GM21737 (cell line): ENCODE data around the gene ATXN7.

Source experiments
- ATAC-seq: cut with Tn5 transposase; IDR thresholded peaks from one replicate; pipeline ENCODE4 v1.9.1; 2021; ENCODE audit warnings: mild to moderate bottlenecking, moderate library complexity; ENCODE audit not compliant: unreplicated experiment

The ATXN7 gene

GRCh38 chr3:64009528-64009927 is 145.9 kb downstream of the ATXN7 start:
- ATAC-seq = no peak

GRCh38 chr3:64010199-64010598 is 146.5 kb downstream of the ATXN7 start:
- ATAC-seq = no peak

GRCh38 chr3:64011685-64012084 is 148.0 kb downstream of the ATXN7 start:
- ATAC-seq = no peak

- ATAC-seq = no peak
These were observed 153.4 kb downstream of the ATXN7 start for GRCh38 chr3:64016941-64017620.

GRCh38 chr3:64019271-64019670 is 155.6 kb downstream of the ATXN7 start:
- ATAC-seq = no peak

GRCh38 chr3:64019879-64020278 is 156.2 kb downstream of the ATXN7 start:
- ATAC-seq = no peak

- ATAC-seq = no peak
These were observed 158.3 kb downstream of the ATXN7 start for GRCh38 chr3:64021922-64022321.

GRCh38 chr3:64022451-64023186 is 159.0 kb downstream of the ATXN7 start:
- ATAC-seq = peak; percentile 5

GRCh38 chr3:64023187-64023860 is 159.7 kb downstream of the ATXN7 start, which contains the start of gene PSMD6:
TSS of gene PSMD6 (minus strand) at chr3:64023494. CDS start at chr3:64023419, 75 bp downstream.
- ATAC-seq = peak; percentile 95

GRCh38 chr3:64023861-64024223 is 160.2 kb downstream of the ATXN7 start:
- ATAC-seq = no peak

- ATAC-seq = no peak
These were observed 162.7 kb downstream of the ATXN7 start for GRCh38 chr3:64026346-64026745.

- no peak for ATAC-seq
These were observed 164.0 kb downstream of the ATXN7 start for GRCh38 chr3:64027658-64028057.

- no peak for ATAC-seq
These were observed 165.1 kb downstream of the ATXN7 start for GRCh38 chr3:64028754-64029153.

- no peak for ATAC-seq
These were observed 165.6 kb downstream of the ATXN7 start for GRCh38 chr3:64029287-64029686.

GRCh38 chr3:64030741-64031140 is 167.1 kb downstream of the ATXN7 start:
- peak; percentile 94 for ATAC-seq

- ATAC-seq = no peak
These were observed 168.2 kb downstream of the ATXN7 start for GRCh38 chr3:64031540-64032508.

- ATAC-seq = no peak
These were observed 169.4 kb downstream of the ATXN7 start for GRCh38 chr3:64033069-64033468.

- ATAC-seq = no peak
These were observed 173.4 kb downstream of the ATXN7 start for GRCh38 chr3:64037084-64037483.

- no peak for ATAC-seq
These were observed 174.6 kb downstream of the ATXN7 start for GRCh38 chr3:64038253-64038767.

- no peak for ATAC-seq
These were observed 175.7 kb downstream of the ATXN7 start for GRCh38 chr3:64039332-64039731.
